Eye (tissue), 1 donor: Measurements from ENCODE around the gene PTBP1.

ENCODE experiments used
- DNase-seq: peaks from one replicate; pipeline ENCODE4 v3.0.0-alpha.2; 2015

The PTBP1 gene

DNA sequence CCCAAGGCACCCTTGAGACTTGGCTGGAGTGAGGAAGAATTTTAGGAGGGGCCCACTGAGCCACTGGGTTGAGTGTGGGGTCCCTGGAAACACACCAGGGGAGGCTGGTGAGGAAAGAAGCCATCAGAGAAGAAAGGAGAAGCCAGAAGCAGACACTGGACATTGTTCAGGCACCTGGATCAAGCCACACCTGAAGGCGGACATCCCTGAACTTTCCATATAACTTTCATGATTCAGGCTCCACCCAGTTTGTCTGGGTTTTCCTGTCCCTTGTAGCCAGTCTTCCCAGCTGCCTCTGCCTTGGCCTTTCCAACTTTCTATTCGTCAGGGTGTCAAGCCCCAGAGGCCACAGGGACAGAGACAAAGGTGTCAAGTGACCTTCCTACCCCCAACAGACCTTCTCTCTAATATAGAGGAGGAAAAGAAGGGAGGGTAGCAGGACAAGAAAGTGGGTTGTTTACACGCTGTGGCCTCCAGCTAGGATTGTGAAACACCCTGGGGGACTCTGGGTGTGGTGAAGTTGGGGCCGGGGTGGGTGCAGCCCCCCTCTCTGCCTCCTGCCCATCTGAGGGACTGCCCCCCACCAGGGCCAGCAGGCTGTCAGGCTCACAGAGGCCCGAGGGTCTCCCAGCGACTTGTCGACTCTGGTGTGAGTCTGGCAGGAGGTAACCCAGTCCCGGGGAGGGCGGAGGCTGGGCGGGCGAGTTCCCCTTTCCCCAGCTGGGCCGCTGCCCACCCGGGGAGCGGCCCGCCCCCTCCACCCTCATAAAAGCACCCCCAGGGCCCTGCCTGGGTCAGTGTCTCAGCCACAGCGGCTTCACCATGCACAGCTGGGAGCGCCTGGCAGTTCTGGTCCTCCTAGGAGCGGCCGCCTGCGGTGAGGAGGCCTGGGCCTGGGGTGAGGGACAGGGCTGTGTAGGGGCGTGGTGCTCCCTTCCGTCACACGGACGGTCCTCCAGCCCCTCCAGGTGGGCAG, 61.9 kb downstream of the PTBP1 start, which contains the start of gene CFD:
Gene CFD (plus strand): TSS at position 797 of the 976 bp plus-strand sequence. CDS start 26 bp downstream, at position 823.
- DNase-seq, result no peak

GRCh38 chr19:861141-861755, 64.0 kb downstream of the PTBP1 start:
- DNase-seq, result no peak
